HK-2 (cell line): ENCODE measurements around the gene LRRC4.

Source experiments
- DNase-seq: peaks from one replicate; pipeline ENCODE4 v3.0.0-alpha.2; 2018; ENCODE audit not compliant: unreplicated experiment

LRRC4 gene

DNA sequence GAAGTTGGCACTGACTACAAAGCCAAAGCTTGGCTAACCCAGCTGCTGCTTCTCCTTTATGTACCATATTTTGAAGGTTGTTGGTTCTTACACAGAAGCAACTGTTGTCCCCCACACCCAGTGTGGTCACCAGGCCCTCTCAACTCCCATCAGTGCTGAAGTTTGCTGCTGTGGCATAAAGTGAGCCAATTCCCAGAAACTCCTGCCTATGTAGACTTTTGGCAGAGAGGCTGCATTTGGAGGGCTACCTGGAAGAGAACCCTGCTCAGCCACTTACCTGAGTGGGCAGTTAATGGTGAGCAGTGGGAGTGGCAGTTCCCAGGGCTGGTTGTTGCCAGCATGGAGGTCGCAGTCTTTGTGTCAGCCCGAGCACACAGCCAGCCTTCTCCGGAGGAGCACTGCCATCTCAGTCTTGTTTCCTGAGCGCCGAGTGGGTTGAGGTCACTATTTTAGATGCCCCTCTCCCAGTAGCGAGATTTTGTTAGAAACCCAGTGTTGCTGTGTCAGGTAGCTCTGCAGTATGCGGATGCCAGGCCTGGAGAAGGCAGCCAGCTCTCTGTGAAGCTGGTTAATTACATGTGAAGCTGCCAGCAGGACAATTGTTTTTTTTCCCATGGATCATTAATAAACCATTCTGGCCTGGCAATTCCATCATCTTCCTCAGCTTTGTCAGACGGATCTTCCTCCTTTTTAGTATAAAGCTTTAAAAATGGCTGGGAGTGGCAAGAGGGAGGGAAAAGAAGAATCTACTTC is 24.5 kb downstream of the LRRC4 start:
- no peak for DNase-seq

DNA sequence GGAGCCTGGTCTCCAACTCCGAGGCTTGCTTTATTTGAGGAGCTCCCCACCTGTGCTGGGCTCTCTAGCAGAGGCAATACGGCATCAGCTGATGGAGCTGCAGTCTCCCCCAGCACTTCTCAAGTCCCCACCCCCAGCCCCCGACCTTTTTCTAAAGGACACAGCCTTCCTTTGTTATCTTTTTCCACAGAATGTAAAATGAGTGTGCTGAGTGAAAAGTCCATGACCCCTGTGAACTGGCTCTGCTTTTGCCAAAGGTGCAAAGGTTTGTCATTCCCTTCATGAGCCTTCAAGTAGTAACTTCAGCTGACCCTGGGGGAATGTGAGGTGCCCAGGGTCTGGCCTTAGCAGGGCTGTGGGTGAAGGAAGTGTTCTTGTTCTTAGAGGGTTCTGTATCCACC is 25.5 kb downstream of the LRRC4 start:
- DNase-seq = no peak

DNA sequence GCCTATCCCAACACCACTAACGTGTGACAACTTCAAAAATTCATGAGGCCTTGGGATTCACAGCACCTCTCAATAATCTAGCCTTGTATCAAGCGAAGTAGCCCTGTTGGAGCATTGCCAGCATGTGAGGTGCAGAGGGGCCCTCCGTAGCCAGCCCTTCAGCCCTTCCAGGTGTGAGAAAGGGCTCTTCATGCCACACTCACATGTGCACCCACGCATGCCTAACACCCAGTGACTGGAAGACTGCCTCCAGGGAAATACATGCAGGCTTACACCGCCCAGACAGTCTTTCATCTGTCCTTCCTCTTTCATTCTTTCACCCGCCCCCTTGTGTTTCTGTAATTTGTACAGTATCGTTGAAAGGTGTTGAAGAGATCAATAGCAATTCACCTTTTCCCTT is 26.1 kb downstream of the LRRC4 start:
- no peak for DNase-seq

- DNase-seq = no peak
Observed at GRCh38 chr7:128004623-128005022, 26.6 kb downstream of the LRRC4 start.

DNA sequence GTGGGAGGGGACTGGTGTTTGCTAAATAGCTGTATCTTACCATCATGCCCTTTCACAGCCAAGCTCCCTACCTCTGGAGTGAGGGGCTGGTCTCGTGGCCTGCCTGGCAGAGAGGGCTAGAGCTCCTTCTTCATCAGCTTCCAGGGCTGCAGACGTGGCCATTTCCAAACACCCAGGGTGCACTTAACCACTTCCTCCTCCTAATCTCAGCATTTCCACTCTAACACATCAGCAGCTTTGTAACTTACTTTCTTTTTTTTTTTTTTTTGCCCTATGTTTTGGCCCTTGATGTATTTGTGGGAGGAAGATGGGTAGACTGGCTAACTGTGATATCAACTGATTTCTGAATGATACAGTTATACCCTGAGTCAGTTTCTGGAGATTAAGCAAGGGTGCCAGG is 27.4 kb downstream of the LRRC4 start:
- no peak for DNase-seq

- no peak for DNase-seq
Observed at GRCh38 chr7:128003167-128003566, 28.1 kb downstream of the LRRC4 start.

DNA sequence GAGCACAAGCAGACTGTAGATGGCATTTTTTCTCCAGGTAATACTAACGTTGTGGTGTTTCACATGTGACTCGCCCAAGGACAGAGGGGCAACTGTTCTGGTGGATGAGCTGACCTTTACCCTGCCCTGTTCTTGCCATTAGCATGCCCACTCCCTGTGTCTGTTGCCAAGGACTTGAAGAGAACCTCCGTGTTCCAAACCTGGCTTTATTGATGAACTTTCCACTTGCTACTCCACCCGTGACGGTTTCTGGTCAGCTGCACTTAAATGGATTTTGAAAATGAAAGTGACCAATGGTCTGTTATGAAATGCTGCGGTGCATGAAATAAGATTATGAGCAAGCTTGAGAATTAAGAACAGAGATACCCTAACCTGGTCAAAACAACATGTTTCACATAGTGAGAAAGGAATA is 30.4 kb downstream of the LRRC4 start:
- no peak for DNase-seq

DNA sequence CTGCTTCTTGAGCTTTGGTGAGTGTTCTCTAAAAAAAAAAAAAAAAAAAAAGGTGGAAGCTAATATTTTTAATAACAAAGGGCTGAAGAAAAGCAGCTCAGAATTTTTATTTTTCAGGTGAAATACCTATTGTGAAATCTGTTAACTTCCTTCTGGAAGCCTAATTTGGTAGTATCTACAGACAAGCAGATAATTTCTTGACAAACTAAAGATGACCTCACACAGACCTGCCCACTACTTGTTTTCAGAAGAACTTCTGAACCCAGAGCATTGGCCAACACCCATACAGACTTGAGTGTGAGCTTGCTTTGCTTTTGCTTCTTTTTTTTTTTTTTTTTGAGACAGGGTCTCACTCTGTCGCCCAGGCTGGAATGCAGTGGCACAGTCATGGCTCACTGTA is 31.2 kb downstream of the LRRC4 start:
- DNase-seq = no peak

- DNase-seq = no peak
Observed at GRCh38 chr7:127998671-127999070, 32.6 kb downstream of the LRRC4 start.

- DNase-seq = no peak
Observed at GRCh38 chr7:127997226-127997922, 33.9 kb downstream of the LRRC4 start.

GRCh38 chr7:127996253-127997071 is 34.8 kb downstream of the LRRC4 start:
- no peak for DNase-seq

- DNase-seq = no peak
Observed at GRCh38 chr7:127995881-127996215, 35.4 kb downstream of the LRRC4 start.

GRCh38 chr7:127995156-127995880 is 35.9 kb downstream of the LRRC4 start:
- no peak for DNase-seq

DNA sequence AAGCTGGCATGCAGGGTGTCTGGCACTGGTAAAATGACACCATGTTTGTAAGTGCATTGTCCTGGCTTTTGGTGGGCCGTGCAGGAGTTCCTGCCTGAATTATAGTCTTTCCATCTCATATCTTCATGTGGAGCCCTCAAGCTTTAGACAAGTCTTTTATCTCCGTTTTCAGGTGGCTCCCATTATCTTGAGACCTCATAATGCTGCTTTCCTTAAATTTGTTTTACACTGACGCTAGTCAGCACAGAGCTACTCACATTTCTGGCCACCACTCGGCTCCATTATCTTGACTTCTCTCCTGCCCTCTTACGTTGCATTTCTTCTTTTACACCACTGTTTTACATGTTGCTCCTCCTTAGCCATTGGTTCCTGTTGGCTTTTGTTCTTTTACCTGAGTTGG is 37.2 kb downstream of the LRRC4 start:
- DNase-seq = no peak

- no peak for DNase-seq
Observed at GRCh38 chr7:127993317-127993716, 37.9 kb downstream of the LRRC4 start.

DNA sequence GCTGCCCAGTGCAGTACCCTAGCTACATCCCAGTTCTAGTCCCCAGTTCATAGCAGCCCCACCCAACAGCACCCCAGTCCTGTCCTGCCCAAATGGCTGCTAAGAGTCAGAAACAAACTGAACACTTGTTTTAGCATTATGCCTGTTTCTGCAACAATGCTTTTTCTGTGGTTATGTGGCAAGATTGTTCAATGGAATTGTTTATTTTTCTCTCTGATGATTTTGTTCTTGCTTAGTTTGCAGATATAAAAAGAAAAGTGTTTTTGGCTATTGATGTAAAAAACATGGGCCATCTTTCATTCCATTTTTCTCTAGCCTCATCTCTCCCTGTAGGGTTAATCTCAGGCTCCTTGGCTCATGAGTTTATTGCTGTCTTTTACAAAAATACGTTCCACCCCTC is 42.5 kb downstream of the LRRC4 start:
- no peak for DNase-seq

GRCh38 chr7:127986581-127987521 is 44.4 kb downstream of the LRRC4 start:
- DNase-seq = no peak

- DNase-seq = no peak
Observed at GRCh38 chr7:127983804-127984332, 47.4 kb downstream of the LRRC4 start.

DNA sequence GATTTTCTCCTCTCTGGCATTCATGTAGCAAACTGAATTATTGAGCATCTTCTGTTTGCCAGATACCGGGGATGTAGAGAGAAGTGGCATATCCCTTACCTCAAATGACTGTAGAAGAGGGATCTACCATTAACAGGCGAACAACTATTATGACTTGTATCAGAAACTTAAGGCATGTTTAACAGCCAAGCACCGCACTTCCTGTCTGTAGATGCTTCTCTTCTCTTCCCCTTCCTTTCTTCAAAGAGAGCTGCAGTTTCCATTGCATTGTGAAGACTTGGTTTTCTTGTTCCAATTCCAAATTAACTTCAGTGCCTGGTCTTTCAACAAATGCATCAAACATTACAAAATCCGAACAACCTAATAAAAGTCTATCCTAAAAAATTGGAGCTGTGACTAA is 49.3 kb downstream of the LRRC4 start:
- DNase-seq = no peak

DNA sequence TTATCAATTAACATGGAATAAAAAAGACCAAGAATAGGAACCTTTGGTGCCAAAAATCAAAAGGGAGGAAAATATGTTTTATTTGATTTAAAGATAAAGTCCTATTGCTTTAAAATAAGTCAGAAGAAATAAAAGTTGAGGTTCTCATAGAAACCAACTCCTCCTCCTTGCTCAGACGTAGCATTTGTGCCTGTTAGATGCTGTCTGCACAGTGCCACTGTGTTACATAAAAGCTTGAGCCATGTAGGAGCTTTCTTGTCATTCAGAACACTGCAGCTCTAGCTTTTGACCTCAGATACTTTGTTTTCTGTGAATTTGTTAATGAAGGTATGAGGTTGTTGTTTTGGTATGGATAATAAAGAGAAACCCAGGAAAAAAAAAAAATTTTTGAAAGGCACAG is 50.3 kb downstream of the LRRC4 start:
- no peak for DNase-seq

DNA sequence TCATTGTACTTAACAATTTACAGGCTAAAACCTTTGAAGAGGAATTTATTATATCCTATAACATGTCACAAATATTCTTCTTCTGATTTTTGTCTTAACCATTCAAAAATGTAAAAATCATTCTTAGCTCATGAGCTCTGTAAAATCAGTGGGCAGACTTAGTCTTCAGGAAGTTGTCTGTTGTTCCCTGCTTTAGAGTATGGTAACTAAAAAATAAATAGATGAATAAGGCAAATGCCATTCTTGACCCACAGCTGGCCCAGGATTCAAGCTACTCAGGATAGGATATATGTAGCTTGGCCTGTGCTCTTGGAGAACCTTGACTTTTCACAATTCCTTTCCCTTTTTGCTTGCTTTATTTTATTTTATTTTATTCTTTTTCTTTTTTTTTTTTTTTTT is 51.5 kb downstream of the LRRC4 start:
- DNase-seq = no peak
